Caco-2 (cell line): ENCODE results near the gene TYROBP. TPM values are rescaled to one million over a fixed set of nuclear protein-coding genes. Genes with fewer than 3 reads are reported as not detected.

Experiments
- BruUV-seq: library from RNA; stranded (reverse); fragments of 400-500 nt; replicated peaks from 2 replicates; lab custom pipeline; 2021; lab: Mats Ljungman, UMichigan
- CTCF ChIA-PET: fragments of 300-600 bp; sonication (Branson Sonifier 250); formaldehyde crosslinking; loops from one replicate; lab custom pipeline; 2022; ENCODE audit warnings: antibody characterized with exemption; lab: Charles Lee
- POLR2A ChIA-PET: fragments of 300-600 bp; sonication (Branson Sonifier 250); formaldehyde crosslinking; loops from one replicate; lab custom pipeline; 2022; ENCODE audit warnings: antibody characterized with exemption; lab: Charles Lee
- DNase-seq, 2 experiments: peaks; one replicate each; pipeline versions ENCODE4 v3.0.0 to v3.0.0-alpha.2; 2020 to 2022
- H3K27me3 ChIP-seq: replicated peaks from 2 replicates; pipeline ENCODE4 v1.6.0; 2011; ENCODE audit warnings: low read length; ENCODE audit not compliant: control insufficient read depth, insufficient read depth
- H3K36me3 ChIP-seq: 2 replicates; pipeline ENCODE4 v1.5.1; 2011; ENCODE audit warnings: low read length; ENCODE audit not compliant: control insufficient read depth, insufficient read depth
- H3K4me1 ChIP-seq: fragments of 250-450 bp; sonication (Bioruptor Pico); 2 replicates; pipeline ENCODE4 v1.5.1; 2020; ENCODE audit warnings: mild to moderate bottlenecking
- H3K4me3 ChIP-seq: 2 replicates; pipeline ENCODE4 v1.5.1; 2011; ENCODE audit warnings: low read depth, mild to moderate bottlenecking, control low read depth, low read length
- H3K9me3 ChIP-seq: fragments of 250-450 bp; sonication (Bioruptor Pico); 2 replicates; pipeline ENCODE4 v1.5.1; 2020; ENCODE audit warnings: mild to moderate bottlenecking, moderate library complexity
- H3K27ac Mint-ChIP-seq: one replicate; pipeline ENCODE4 v1.8.0; 2022; ENCODE audit warnings: mixed read lengths; ENCODE audit not compliant: unreplicated experiment
- H3K27me3 Mint-ChIP-seq: one replicate; pipeline ENCODE4 v1.8.0; 2022; ENCODE audit warnings: mixed read lengths; ENCODE audit not compliant: insufficient read depth, unreplicated experiment
- H3K36me3 Mint-ChIP-seq: one replicate; pipeline ENCODE4 v1.8.0; 2022; ENCODE audit warnings: mild to moderate bottlenecking, mixed read lengths; ENCODE audit not compliant: insufficient read depth, unreplicated experiment
- H3K4me1 Mint-ChIP-seq: one replicate; pipeline ENCODE4 v1.8.0; 2022; ENCODE audit warnings: low read depth, mixed read lengths; ENCODE audit not compliant: unreplicated experiment
- H3K4me3 Mint-ChIP-seq: one replicate; pipeline ENCODE4 v1.8.0; 2022; ENCODE audit warnings: mild to moderate bottlenecking, moderate library complexity, mixed read lengths; ENCODE audit not compliant: unreplicated experiment
- H3K9me3 Mint-ChIP-seq: one replicate; pipeline ENCODE4 v1.8.0; 2022; ENCODE audit warnings: mixed read lengths; ENCODE audit not compliant: unreplicated experiment
- CTCF ChIP-seq, 2 experiments: fragments of 200-600 bp in 1 of 2; IDR thresholded peaks; 1 replicate in 1 of 2; 2 replicates in 1 of 2; pipeline versions ENCODE4 v1.5.1 to v1.8.0; 2011 to 2022; ENCODE audit warnings: antibody characterized with exemption in 1 of 2, control low read depth in 1 of 2, inconsistent platforms in 1 of 2, low read depth in 1 of 2, low read length in 1 of 2, mild to moderate bottlenecking in 1 of 2, moderate library complexity in 1 of 2; ENCODE audit not compliant: insufficient read depth in 1 of 2, severe bottlenecking in 1 of 2, unreplicated experiment in 1 of 2
- intact Hi-C: fragments of 100-400 bp; cut with micrococcal nuclease; formaldehyde crosslinking; loops from one replicate; pipeline ENCODE4 v1.10.0; 2022; ENCODE audit not compliant: unreplicated experiment
- total RNA-seq: library from RNA; stranded (reverse); gene quantifications from 2 replicates; pipeline ENCODE4 v1.2.3, GENCODE V29; 2022

TYROBP gene
- total RNA-seq, 1 experiment from 2014 or later = not detected

GRCh38 chr19:35879068-35879467, 29.0 kb downstream of the TYROBP start:
- peaks cover 23% of the 10 kb centered on the region for H3K27me3 Mint-ChIP-seq
- Histone ChIP-seq H3K36me3 (no peaks in the 10 kb centered on the region), H3K4me3 (no peak overlapping the region), H3K4me1 (no peaks in the 10 kb centered on the region), H3K27me3 (peaks cover 1% of the 10 kb centered on the region; the same call in 1 of the 2 replicates), H3K9me3 (no peaks in the 10 kb centered on the region)
- no peak for DNase-seq
- POLR2A ChIA-PET = interaction anchor here (1.0 to 1.1 kb wide), 2 partner anchors 50 to 231 kb away, joined by 3 to 4 read pairs; no protein-coding TSS in a partner anchor
- no peak overlapping the region for H3K27ac Mint-ChIP-seq
- CTCF ChIA-PET = interaction anchor here (0.6 to 2.2 kb wide), 4 partner anchors 9 to 83 kb away, joined by 3 to 14 read pairs (median 4); no protein-coding TSS in a partner anchor
- intact Hi-C loops = loop anchor here (1.0 kb wide), 1 partner anchor 10 kb away; no protein-coding TSS in a partner anchor
- H3K36me3 Mint-ChIP-seq = peaks cover 9% of the 10 kb centered on the region
- no peak overlapping the region for H3K4me3 Mint-ChIP-seq
- BruUV-seq = no TSS peak
- H3K9me3 Mint-ChIP-seq = no peaks in the 10 kb centered on the region
- TF ChIP-seq CTCF (IDR thresholded peaks at IDR 0.05; ENCODE audit: insufficient read depth in 1 of 2, low read depth in 1 of 2, low read length in 1 of 2, severe bottlenecking in 1 of 2, unreplicated experiment in 1 of 2) = no peak
- H3K4me1 Mint-ChIP-seq = peaks cover 10% of the 10 kb centered on the region

GRCh38 chr19:35874392-35874930, 33.6 kb downstream of the TYROBP start:
- no TSS peak for BruUV-seq
- Histone ChIP-seq H3K4me3 (no peak overlapping the region), H3K27me3 (peaks cover 1% of the 10 kb centered on the region; the same call in 1 of the 2 replicates), H3K9me3 (no peaks in the 10 kb centered on the region), H3K36me3 (no peaks in the 10 kb centered on the region; the same call in none of the 2 replicates), H3K4me1 (peaks cover 8% of the 10 kb centered on the region)
- ChIA-PET CTCF (no interaction called here), POLR2A (no interaction called here)
- Mint-ChIP-seq H3K4me3 (no peak overlapping the region), H3K9me3 (no peaks in the 10 kb centered on the region), H3K36me3 (peaks cover under 1% of the 10 kb centered on the region), H3K27ac (no peak overlapping the region), H3K4me1 (peaks cover 11% of the 10 kb centered on the region), H3K27me3 (peaks cover 29% of the 10 kb centered on the region)
- DNase-seq = no peak
- intact Hi-C loops = no loop called here
- no peak for TF ChIP-seq CTCF (IDR thresholded peaks at IDR 0.05; ENCODE audit: insufficient read depth in 1 of 2, low read depth in 1 of 2, low read length in 1 of 2, severe bottlenecking in 1 of 2, unreplicated experiment in 1 of 2)

- peaks cover 9% of the 10 kb centered on the region for H3K4me1 Mint-ChIP-seq
- H3K4me3 Mint-ChIP-seq = no peak overlapping the region
- no TSS peak for BruUV-seq
Measured at GRCh38 chr19:35872180-35872579, 35.9 kb downstream of the TYROBP start.

More at GRCh38 chr19:35872180-35872579, 35.9 kb downstream of the TYROBP start:
- no peak for DNase-seq
- Histone ChIP-seq H3K9me3 (no peaks in the 10 kb centered on the region), H3K4me1 (peaks cover 23% of the 10 kb centered on the region), H3K4me3 (no peak overlapping the region), H3K27me3 (no peaks in the 10 kb centered on the region; the same call in none of the 2 replicates), H3K36me3 (no peaks in the 10 kb centered on the region; the same call in none of the 2 replicates)
- H3K27me3 Mint-ChIP-seq = peaks cover 23% of the 10 kb centered on the region
- ChIA-PET CTCF (no interaction called here), POLR2A (no interaction called here)
- intact Hi-C loops = no loop called here
- no peak for TF ChIP-seq CTCF (IDR thresholded peaks at IDR 0.05; ENCODE audit: insufficient read depth in 1 of 2, low read depth in 1 of 2, low read length in 1 of 2, severe bottlenecking in 1 of 2, unreplicated experiment in 1 of 2)
- H3K36me3 Mint-ChIP-seq = no peaks in the 10 kb centered on the region
- H3K27ac Mint-ChIP-seq = no peak overlapping the region
- no peaks in the 10 kb centered on the region for H3K9me3 Mint-ChIP-seq
